Dendritic cell treated with granulocyte-macrophage colony-stimulating factor and Interleukin-4, amounts not matched to agents 40 ng/mL and 50 ng/mL, for 4 days (primary cell): ENCODE data around the gene CD96.
"Not testable (repeated sequence)": the region's sequence is repeated elsewhere in the genome, so short reads cannot be mapped to it uniquely, and the experiment has no call there.

Experiments
- H3K27ac Mint-ChIP-seq: one replicate; pipeline ENCODE4 v1.8.0; 2022; ENCODE audit warnings: mild to moderate bottlenecking, mixed read lengths
- H3K27me3 Mint-ChIP-seq: one replicate; pipeline ENCODE4 v1.8.0; 2022; ENCODE audit warnings: mild to moderate bottlenecking, mixed read lengths
- H3K36me3 Mint-ChIP-seq: one replicate; pipeline ENCODE4 v1.8.0; 2022; ENCODE audit warnings: low read depth, mixed read lengths
- H3K4me1 Mint-ChIP-seq: one replicate; pipeline ENCODE4 v1.8.0; 2022; ENCODE audit warnings: low read depth, mixed read lengths
- H3K4me3 Mint-ChIP-seq: one replicate; pipeline ENCODE4 v1.8.0; 2022; ENCODE audit warnings: mild to moderate bottlenecking, moderate library complexity, mixed read lengths
- H3K9me3 Mint-ChIP-seq: one replicate; pipeline ENCODE4 v1.8.0; 2022; ENCODE audit warnings: mixed read lengths
- intact Hi-C: fragments of 100-400 bp; cut with micrococcal nuclease; formaldehyde crosslinking; loops from one replicate; pipeline ENCODE4 v1.15.0; 2022

CD96 gene

DNA sequence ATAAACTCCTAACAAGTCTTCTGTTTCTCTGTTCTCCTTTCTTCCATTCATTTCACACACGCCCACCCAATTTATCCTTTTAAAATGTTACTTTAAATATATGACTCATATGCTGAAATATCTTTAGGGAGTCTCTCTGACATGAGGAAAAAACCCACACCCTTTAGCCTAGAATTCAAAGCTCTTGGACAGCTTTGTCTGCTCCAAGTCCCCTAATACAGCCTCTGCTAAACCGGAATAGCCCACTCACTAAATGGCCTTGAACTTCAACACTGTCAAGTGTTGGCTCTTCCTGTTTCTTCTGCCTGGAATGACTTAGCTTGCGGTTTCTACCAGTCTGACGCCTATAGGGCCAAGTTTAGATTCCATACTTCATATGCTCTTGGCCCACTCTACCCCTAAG lies 3.3 kb upstream of the CD96 start:
- intact Hi-C loops, result loop anchor here (5.0 kb wide), 1 partner anchor 1806 kb away; no protein-coding TSS in a partner anchor
- H3K27me3 Mint-ChIP-seq, result no peaks in the 10 kb centered on the region
- no peak overlapping the region for H3K4me3 Mint-ChIP-seq
- no peaks in the 10 kb centered on the region for H3K36me3 Mint-ChIP-seq
- peaks cover 10% of the 10 kb centered on the region for H3K4me1 Mint-ChIP-seq
- H3K9me3 Mint-ChIP-seq, result no peaks in the 10 kb centered on the region
- no peak overlapping the region for H3K27ac Mint-ChIP-seq

- Mint-ChIP-seq H3K9me3 (no peaks in the 10 kb centered on the region), H3K4me1 (peaks cover 10% of the 10 kb centered on the region), H3K4me3 (no peak overlapping the region), H3K36me3 (no peaks in the 10 kb centered on the region), H3K27me3 (no peaks in the 10 kb centered on the region), H3K27ac (no peak overlapping the region)
- intact Hi-C loops, result loop anchor here (5.0 kb wide), 1 partner anchor 1807 kb away; no protein-coding TSS in a partner anchor
Measured at GRCh38 chr3:111539351-111540331, 2.4 kb upstream of the CD96 start.

GRCh38 chr3:111541391-111541790 lies 606 bp upstream of the CD96 start:
- intact Hi-C loops, result no loop called here
- H3K4me3 Mint-ChIP-seq, result no peak overlapping the region

DNA sequence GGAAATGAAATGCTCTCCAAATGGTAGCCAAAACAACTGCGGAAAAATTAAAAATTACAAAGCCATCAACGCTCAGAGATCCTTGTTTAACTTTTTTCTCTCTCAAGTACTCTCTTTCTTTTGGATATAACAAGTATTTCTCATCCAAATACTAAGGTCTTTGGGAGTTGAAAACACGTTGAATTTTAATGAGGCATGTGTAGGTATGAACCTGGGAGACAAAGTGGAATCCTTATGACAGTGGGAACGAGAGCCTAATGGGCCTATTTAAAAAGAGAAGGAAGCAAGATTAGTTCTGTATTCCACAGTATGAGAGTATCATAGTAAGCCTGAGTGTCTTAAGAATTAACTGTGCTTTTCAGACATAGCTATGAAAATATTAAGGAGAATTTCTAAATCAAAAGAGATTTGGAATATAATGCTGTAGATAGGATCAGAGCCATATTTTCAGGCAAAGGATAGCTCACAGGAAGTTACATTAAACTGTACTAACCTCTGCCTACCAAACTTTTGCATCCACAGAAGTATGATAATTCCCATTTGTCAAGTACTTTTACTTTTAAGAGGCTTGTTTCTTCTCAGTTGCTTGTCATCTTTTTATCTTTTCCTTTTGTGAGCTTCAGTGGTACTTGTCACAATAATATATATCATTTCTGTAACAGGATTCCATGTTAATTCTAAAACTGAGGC lies 759 bp downstream of the CD96 start:
- no peaks in the 10 kb centered on the region for H3K9me3 Mint-ChIP-seq
- no peaks in the 10 kb centered on the region for H3K36me3 Mint-ChIP-seq
- no peak overlapping the region for H3K4me3 Mint-ChIP-seq
- no peak overlapping the region for H3K27ac Mint-ChIP-seq
- peaks cover 14% of the 10 kb centered on the region for H3K4me1 Mint-ChIP-seq
- intact Hi-C loops, result no loop called here
- no peaks in the 10 kb centered on the region for H3K27me3 Mint-ChIP-seq

More at GRCh38 chr3:111541391-111541790, 606 bp upstream of the CD96 start:
- Mint-ChIP-seq H3K36me3 (no peaks in the 10 kb centered on the region), H3K27me3 (no peaks in the 10 kb centered on the region), H3K4me1 (peaks cover 10% of the 10 kb centered on the region), H3K9me3 (no peaks in the 10 kb centered on the region), H3K27ac (no peak overlapping the region)

GRCh38 chr3:111545349-111545748 lies 3.4 kb downstream of the CD96 start:
- Mint-ChIP-seq H3K9me3 (no peaks in the 10 kb centered on the region), H3K4me3 (no peak overlapping the region), H3K27me3 (no peaks in the 10 kb centered on the region), H3K4me1 (peaks cover 11% of the 10 kb centered on the region), H3K27ac (no peak overlapping the region), H3K36me3 (no peaks in the 10 kb centered on the region)
- intact Hi-C loops, result no loop called here

DNA sequence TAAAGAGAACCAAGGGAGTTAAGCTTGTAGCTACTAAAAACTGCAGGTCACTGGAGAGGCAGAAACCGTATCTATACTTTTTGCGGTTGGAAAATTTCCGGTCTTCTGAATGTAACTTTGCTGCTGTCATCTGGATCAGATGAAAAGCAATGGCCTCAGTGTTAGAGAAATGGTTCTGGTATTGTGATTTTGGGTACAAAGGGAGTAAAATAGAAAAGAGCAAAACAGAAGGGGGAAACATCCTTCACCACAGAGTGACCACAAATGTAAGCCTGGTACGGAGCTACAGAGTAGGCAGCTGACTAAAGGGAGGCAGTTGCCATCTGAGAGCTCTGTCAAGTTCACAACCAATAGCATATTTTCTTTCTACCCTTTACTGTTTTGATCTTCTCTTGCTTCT lies 5.6 kb downstream of the CD96 start:
- no peaks in the 10 kb centered on the region for H3K27me3 Mint-ChIP-seq
- intact Hi-C loops, result no loop called here
- no peak overlapping the region for H3K4me3 Mint-ChIP-seq
- H3K4me1 Mint-ChIP-seq, result peaks cover 11% of the 10 kb centered on the region
- H3K27ac Mint-ChIP-seq, result no peak overlapping the region
- H3K36me3 Mint-ChIP-seq, result no peaks in the 10 kb centered on the region
- no peaks in the 10 kb centered on the region for H3K9me3 Mint-ChIP-seq

GRCh38 chr3:111548092-111548491 lies 6.1 kb downstream of the CD96 start:
- intact Hi-C loops, result no loop called here
- H3K4me3 Mint-ChIP-seq, result no peak overlapping the region

GRCh38 chr3:111548756-111549155 lies 6.8 kb downstream of the CD96 start:
- H3K4me3 Mint-ChIP-seq, result no peak overlapping the region
- no peaks in the 10 kb centered on the region for H3K27me3 Mint-ChIP-seq
- intact Hi-C loops, result no loop called here
- no peaks in the 10 kb centered on the region for H3K9me3 Mint-ChIP-seq
- no peaks in the 10 kb centered on the region for H3K36me3 Mint-ChIP-seq
- H3K27ac Mint-ChIP-seq, result no peak overlapping the region
- H3K4me1 Mint-ChIP-seq, result peaks cover 11% of the 10 kb centered on the region

More at GRCh38 chr3:111548092-111548491, 6.1 kb downstream of the CD96 start:
- Mint-ChIP-seq H3K27me3 (no peaks in the 10 kb centered on the region), H3K9me3 (no peaks in the 10 kb centered on the region), H3K27ac (no peak overlapping the region), H3K36me3 (no peaks in the 10 kb centered on the region), H3K4me1 (peaks cover 11% of the 10 kb centered on the region)

DNA sequence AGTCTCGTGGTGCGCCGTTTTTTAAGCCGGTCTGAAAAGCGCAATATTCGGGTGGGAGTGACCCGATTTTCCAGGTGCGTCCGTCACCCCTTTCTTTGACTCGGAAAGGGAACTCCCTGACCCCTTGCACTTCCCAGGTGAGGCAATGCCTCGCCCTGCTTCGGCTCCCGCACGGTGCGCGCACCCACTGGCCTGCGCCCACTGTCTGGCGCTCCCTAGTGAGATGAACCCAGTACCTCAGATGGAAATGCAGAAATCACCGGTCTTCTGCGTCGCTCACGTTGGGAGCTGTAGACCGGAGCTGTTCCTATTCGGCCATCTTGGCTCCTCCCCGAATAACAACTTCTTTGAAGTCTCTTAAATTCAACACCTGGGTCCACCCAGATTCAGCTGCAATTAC lies 19.9 kb downstream of the CD96 start:
- H3K36me3 Mint-ChIP-seq, H3K4me3 Mint-ChIP-seq, H3K27me3 Mint-ChIP-seq, H3K9me3 Mint-ChIP-seq, intact Hi-C loops, H3K27ac Mint-ChIP-seq, H3K4me1 Mint-ChIP-seq: not testable (repeated sequence)

GRCh38 chr3:111566844-111567243 lies 24.8 kb downstream of the CD96 start:
- intact Hi-C loops, result no loop called here
- H3K4me1 Mint-ChIP-seq, result no peaks in the 10 kb centered on the region
- H3K4me3 Mint-ChIP-seq, result no peak overlapping the region
- H3K27ac Mint-ChIP-seq, result no peak overlapping the region
- no peaks in the 10 kb centered on the region for H3K36me3 Mint-ChIP-seq
- H3K27me3 Mint-ChIP-seq, result no peaks in the 10 kb centered on the region
- no peaks in the 10 kb centered on the region for H3K9me3 Mint-ChIP-seq

DNA sequence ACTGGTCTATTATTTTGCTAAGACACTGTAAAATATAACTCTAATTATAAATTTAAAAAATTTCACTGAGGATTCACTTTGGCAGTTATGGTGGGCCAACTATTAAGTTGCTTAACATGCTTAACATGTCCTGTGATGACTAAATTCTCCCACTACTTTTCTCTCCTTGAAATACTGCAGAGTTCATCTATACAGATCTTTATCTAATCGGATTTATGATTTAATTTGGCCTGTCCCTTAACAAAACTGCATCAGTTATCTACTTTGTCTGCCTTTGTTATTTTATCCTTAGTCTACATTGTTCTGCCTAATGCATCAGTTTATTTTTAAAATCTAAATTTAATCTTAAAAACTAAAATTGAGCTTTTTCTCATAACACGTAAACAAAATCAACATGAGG lies 26.4 kb downstream of the CD96 start:
- H3K9me3 Mint-ChIP-seq, result no peaks in the 10 kb centered on the region
- no peak overlapping the region for H3K4me3 Mint-ChIP-seq
- H3K36me3 Mint-ChIP-seq, result no peaks in the 10 kb centered on the region
- intact Hi-C loops, result no loop called here
- no peak overlapping the region for H3K27ac Mint-ChIP-seq
- H3K27me3 Mint-ChIP-seq, result no peaks in the 10 kb centered on the region
- H3K4me1 Mint-ChIP-seq, result no peaks in the 10 kb centered on the region

DNA sequence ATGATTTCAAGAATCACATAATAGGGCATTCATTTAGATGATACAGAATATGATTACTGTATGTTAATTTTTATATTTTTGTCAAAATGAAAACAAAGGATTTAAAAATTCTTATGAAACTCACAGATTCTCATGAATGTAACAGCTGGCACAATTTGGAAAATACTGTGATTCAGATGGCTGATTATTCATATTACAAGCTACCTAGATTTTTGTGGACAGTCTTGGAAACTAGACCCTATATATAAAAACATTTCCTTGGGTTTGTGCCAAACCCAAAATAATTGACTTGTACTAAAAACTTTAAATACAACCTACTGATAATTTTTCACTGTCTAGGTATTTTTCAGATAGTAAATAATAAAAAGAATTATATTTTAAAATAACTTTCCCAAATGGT lies 26.9 kb downstream of the CD96 start:
- H3K4me3 Mint-ChIP-seq, result no peak overlapping the region
- H3K27me3 Mint-ChIP-seq, result no peaks in the 10 kb centered on the region
- no peaks in the 10 kb centered on the region for H3K36me3 Mint-ChIP-seq
- H3K27ac Mint-ChIP-seq, result no peak overlapping the region
- H3K4me1 Mint-ChIP-seq, result no peaks in the 10 kb centered on the region
- no peaks in the 10 kb centered on the region for H3K9me3 Mint-ChIP-seq
- intact Hi-C loops, result no loop called here

GRCh38 chr3:111570404-111571030 lies 28.5 kb downstream of the CD96 start:
- intact Hi-C loops, result no loop called here
- Mint-ChIP-seq H3K4me1 (no peaks in the 10 kb centered on the region), H3K27ac (no peak overlapping the region), H3K27me3 (no peaks in the 10 kb centered on the region), H3K4me3 (no peak overlapping the region), H3K36me3 (no peaks in the 10 kb centered on the region), H3K9me3 (no peaks in the 10 kb centered on the region)

DNA sequence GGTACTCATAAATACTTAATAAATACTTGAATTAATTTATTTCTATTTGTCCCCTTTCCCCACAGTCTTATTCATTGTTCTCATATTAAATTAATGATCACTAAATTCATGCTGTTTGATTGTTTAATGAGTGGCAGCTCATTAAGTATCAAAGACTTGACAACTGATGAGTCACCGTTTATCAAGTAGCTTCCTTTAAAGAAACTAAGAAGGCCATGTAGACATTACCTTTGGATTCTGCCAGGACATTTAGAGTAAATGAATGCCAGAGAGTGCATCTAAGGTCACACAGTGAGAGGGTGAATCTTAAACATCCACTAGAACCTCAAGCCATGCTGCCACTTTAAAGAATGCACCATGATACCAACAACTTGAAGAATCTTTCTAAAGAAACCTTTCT lies 29.3 kb downstream of the CD96 start:
- Mint-ChIP-seq H3K4me3 (no peak overlapping the region), H3K27ac (no peak overlapping the region), H3K4me1 (no peaks in the 10 kb centered on the region), H3K27me3 (no peaks in the 10 kb centered on the region), H3K9me3 (no peaks in the 10 kb centered on the region), H3K36me3 (no peaks in the 10 kb centered on the region)
- intact Hi-C loops, result no loop called here
